RWPE2 (cell line): ENCODE results near the gene USP40.

Experiments used
- ATAC-seq: fragments of 200-7000 bp; cut with Tn5 transposase; 3 replicates; pipeline ENCODE4 v1.9.1; 2021; ENCODE audit warnings: low read depth
- DNase-seq: peaks from one replicate; pipeline ENCODE4 v3.0.0-alpha.2; 2020; ENCODE audit warnings: low spot score
- H3K27ac ChIP-seq: fragments of 450-650 bp; 2 replicates; pipeline ENCODE4 v1.5.1; 2017; ENCODE audit warnings: mild to moderate bottlenecking; ENCODE audit not compliant: poor library complexity, severe bottlenecking
- H3K27me3 ChIP-seq: fragments of 250-450 bp; sonication (Bioruptor Pico); 2 replicates; pipeline ENCODE4 v1.5.1; 2021; ENCODE audit warnings: mild to moderate bottlenecking, moderate library complexity; ENCODE audit not compliant: insufficient read depth, poor library complexity, severe bottlenecking
- H3K36me3 ChIP-seq: fragments of 250-450 bp; sonication (Bioruptor Pico); 2 replicates; pipeline ENCODE4 v1.5.1; 2020; ENCODE audit warnings: low read depth, mild to moderate bottlenecking, moderate library complexity
- H3K4me1 ChIP-seq: fragments of 250-450 bp; sonication (Bioruptor Pico); 2 replicates; pipeline ENCODE4 v1.5.1; 2021; ENCODE audit warnings: mild to moderate bottlenecking, moderate library complexity; ENCODE audit not compliant: insufficient read depth, poor library complexity, severe bottlenecking
- H3K4me3 ChIP-seq: fragments of 250-450 bp; sonication (Bioruptor Pico); 2 replicates; pipeline ENCODE4 v1.5.1; 2021; ENCODE audit warnings: mild to moderate bottlenecking, moderate library complexity; ENCODE audit not compliant: severe bottlenecking
- H3K9me3 ChIP-seq: fragments of 250-450 bp; sonication (Bioruptor Pico); 2 replicates; pipeline ENCODE4 v1.5.1; 2021; ENCODE audit warnings: mild to moderate bottlenecking, moderate library complexity; ENCODE audit not compliant: severe bottlenecking
- CTCF ChIP-seq: fragments of 450-650 bp; IDR thresholded peaks from one replicate; pipeline ENCODE4 v1.5.1; 2017; ENCODE audit warnings: mild to moderate bottlenecking, moderate library complexity; ENCODE audit not compliant: poor library complexity, severe bottlenecking

USP40 gene

GRCh38 chr2:233446606-233447305 is 119.8 kb downstream of the USP40 start:
- Histone ChIP-seq H3K36me3 (peaks cover 64% of the 10 kb centered on the region), H3K27me3 (no peaks in the 10 kb centered on the region), H3K27ac (no peak overlapping the region), H3K9me3 (no peaks in the 10 kb centered on the region), H3K4me3 (no peak overlapping the region), H3K4me1 (no peaks in the 10 kb centered on the region)
- DNase-seq: no peak
- no peak for TF ChIP-seq CTCF
- ATAC-seq: no peak

- no peak overlapping the region for H3K27ac ChIP-seq
- H3K27me3 ChIP-seq: no peaks in the 10 kb centered on the region
- DNase-seq (no peak), ATAC-seq (no peak)
- H3K4me3 ChIP-seq: no peak overlapping the region
- H3K9me3 ChIP-seq: no peaks in the 10 kb centered on the region
- H3K4me1 ChIP-seq: no peaks in the 10 kb centered on the region
- TF ChIP-seq CTCF: no peak
- peaks cover 58% of the 10 kb centered on the region for H3K36me3 ChIP-seq
Measured at GRCh38 chr2:233446121-233446520, 120.5 kb downstream of the USP40 start.

- Histone ChIP-seq H3K36me3 (peaks cover 51% of the 10 kb centered on the region), H3K27ac (no peak overlapping the region), H3K27me3 (no peaks in the 10 kb centered on the region), H3K9me3 (no peaks in the 10 kb centered on the region), H3K4me3 (no peak overlapping the region), H3K4me1 (no peaks in the 10 kb centered on the region)
- ATAC-seq (no peak), DNase-seq (no peak)
- TF ChIP-seq CTCF: no peak
Measured at GRCh38 chr2:233445152-233445830, 121.3 kb downstream of the USP40 start.

- Histone ChIP-seq H3K36me3 (peaks cover 43% of the 10 kb centered on the region), H3K9me3 (no peaks in the 10 kb centered on the region), H3K4me1 (no peaks in the 10 kb centered on the region), H3K4me3 (no peak overlapping the region), H3K27me3 (no peaks in the 10 kb centered on the region), H3K27ac (no peak overlapping the region)
- no peak for ATAC-seq
- TF ChIP-seq CTCF: no peak
- no peak for DNase-seq
Measured at GRCh38 chr2:233444501-233444900, 122.1 kb downstream of the USP40 start.
